SK-MEL-5 (cell line): ENCODE results near the gene ZNF763. TPM values are rescaled to one million over a fixed set of nuclear protein-coding genes. Genes with fewer than 3 reads are reported as not detected.

Source experiments
- DNase-seq: peaks from one replicate; pipeline ENCODE4 v3.0.0-alpha.2; 2016; ENCODE audit warnings: low read depth, low spot score
- in situ Hi-C: cut with HindIII; loops from 2 replicates; pipeline ENCODE4 v1.10.0; 2016; ENCODE audit warnings: low sequenced_read_pairs, high pct_unique_total_duplicates, low pct_unique_long_range_greater_than_20kb
- small RNA-seq, 2 experiments: library from RNA; depleted of rRNA; stranded (forward); fragments of <200 nt; gene quantifications; one replicate each; pipeline ENCODE3, GENCODE V24; 2014
- total RNA-seq: library from RNA; depleted of rRNA; stranded (reverse); fragments of >200 nt; shearing (Covaris generic); gene quantifications from 2 replicates; pipeline ENCODE4 v1.2.3, GENCODE V29; 2014; rRNA removed

ZNF763 gene
- total RNA-seq, 1 experiment from 2014 or later = 1.8 TPM

GRCh38 chr19:12015753-12016116 lies 50.9 kb downstream of the ZNF763 start:
- in situ Hi-C loops = no loop called here
- no peak for DNase-seq

Small RNA genes within 50 kb of the gene (small RNA-seq; reads per million reads assigned to genes)
- gene RNA5SP464 (0 reads per million in 2 experiments), gene RNA5SP465 (0.02 to 0.05 reads per million in 2 experiments)

Other genes with a start within 250 kb of the ZNF763 start
- 3.1 and 4.4 TPM in 2 replicates for gene ZNF823, start 226.1 kb upstream of the ZNF763 start, total RNA-seq
- gene ZNF441, start 198.0 kb upstream of the ZNF763 start, total RNA-seq = 5.0 and 5.9 TPM in 2 replicates
- 0.42 and 0.56 TPM in 2 replicates for gene ZNF491, start 166.5 kb upstream of the ZNF763 start, total RNA-seq
- 19.5 and 19.9 TPM in 2 replicates for gene ZNF440, start 150.8 kb upstream of the ZNF763 start, total RNA-seq
- 0.27 and 0.40 TPM in 2 replicates for gene ZNF439, start 116.3 kb upstream of the ZNF763 start, total RNA-seq
- gene ZNF69, start 77.3 kb upstream of the ZNF763 start, total RNA-seq = 1.0 and 1.5 TPM in 2 replicates
- 9.5 and 11.7 TPM in 2 replicates for gene ZNF700, start 39.9 kb upstream of the ZNF763 start, total RNA-seq
- 1.1 and 2.3 TPM in 2 replicates for gene ZNF433, start 70.6 kb downstream of the ZNF763 start, total RNA-seq
- 0.37 and 0.77 TPM in 2 replicates for gene ZNF878, start 87.9 kb downstream of the ZNF763 start, total RNA-seq
- 2.7 and 5.2 TPM in 2 replicates for gene ZNF844, start 99.7 kb downstream of the ZNF763 start, total RNA-seq
- gene ZNF20, start 175.3 kb downstream of the ZNF763 start, total RNA-seq = 5.4 and 5.9 TPM in 2 replicates
- gene ZNF625, start 191.7 kb downstream of the ZNF763 start, total RNA-seq = 1.6 and 1.9 TPM in 2 replicates
- gene ZNF136, start 198.1 kb downstream of the ZNF763 start, total RNA-seq = 3.2 and 4.5 TPM in 2 replicates